IPS-20b (cell line): ENCODE results near the gene TSGA10IP.
A peak's percentile ranks its signal among the peaks of the same experiment; 100 is the strongest.
"Not testable (repeated sequence)": the region's sequence is repeated elsewhere in the genome, so short reads cannot be mapped to it uniquely, and the experiment has no call there.

ENCODE experiments used
- H3K27ac ChIP-seq: one replicate; pipeline ENCODE4 v1.5.1; 2013; ENCODE audit warnings: low read length
- H3K27me3 ChIP-seq: 2 replicates; pipeline ENCODE4 v1.6.1; 2013; ENCODE audit warnings: mild to moderate bottlenecking, low read length, inconsistent platforms; ENCODE audit not compliant: insufficient read depth
- H3K36me3 ChIP-seq: 2 replicates; pipeline ENCODE4 v1.6.1; 2013; ENCODE audit warnings: low read depth, mild to moderate bottlenecking, inconsistent platforms, low read length, moderate library complexity; ENCODE audit not compliant: insufficient read depth
- H3K4me1 ChIP-seq: 2 replicates; pipeline ENCODE4 v1.6.1; 2013; ENCODE audit warnings: mild to moderate bottlenecking, control low read depth, inconsistent platforms, low read length, moderate library complexity; ENCODE audit not compliant: insufficient read depth
- H3K4me3 ChIP-seq: 2 replicates; pipeline ENCODE4 v1.5.1; 2013; ENCODE audit warnings: mild to moderate bottlenecking, low read length, inconsistent platforms
- H3K9ac ChIP-seq: 2 replicates; pipeline ENCODE4 v1.6.1; 2013; ENCODE audit warnings: low read depth, mild to moderate bottlenecking, inconsistent platforms, low read length, moderate library complexity
- H3K9me3 ChIP-seq: 2 replicates; pipeline ENCODE4 v1.6.1; 2013; ENCODE audit warnings: mild to moderate bottlenecking, low read depth, low read length, inconsistent platforms; ENCODE audit not compliant: insufficient read depth

The TSGA10IP gene

DNA sequence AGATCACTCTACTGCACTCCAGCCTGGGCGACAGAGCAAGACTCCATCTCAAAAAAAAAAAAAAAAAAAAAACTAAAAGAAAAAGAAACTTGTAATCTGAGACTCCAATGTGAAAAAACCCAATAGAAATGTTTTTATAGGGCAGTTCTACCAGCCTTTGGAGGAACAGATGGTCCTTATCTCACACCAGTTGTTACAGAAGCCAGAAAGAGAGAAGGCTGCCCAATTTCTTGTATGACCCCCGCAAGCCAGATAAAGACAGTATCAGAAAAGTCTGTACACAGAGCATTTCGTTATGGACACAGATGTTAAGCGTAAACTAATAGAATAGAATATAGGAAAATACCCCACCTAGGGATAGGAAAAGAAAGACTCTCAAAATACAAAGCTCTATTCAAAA, 11.3 kb upstream of the TSGA10IP start:
- Histone ChIP-seq H3K4me3 (no peak overlapping the region), H3K4me1 (no peaks in the 10 kb centered on the region; the same call in 1 of the 2 replicates), H3K9me3 (no peaks in the 10 kb centered on the region), H3K36me3 (no peaks in the 10 kb centered on the region), H3K27me3 (0 out of 2 replicates have a peak, but pooled peaks cover 4% of the 10 kb centered on the region), H3K27ac (no peak overlapping the region), H3K9ac (no peak overlapping the region)

DNA sequence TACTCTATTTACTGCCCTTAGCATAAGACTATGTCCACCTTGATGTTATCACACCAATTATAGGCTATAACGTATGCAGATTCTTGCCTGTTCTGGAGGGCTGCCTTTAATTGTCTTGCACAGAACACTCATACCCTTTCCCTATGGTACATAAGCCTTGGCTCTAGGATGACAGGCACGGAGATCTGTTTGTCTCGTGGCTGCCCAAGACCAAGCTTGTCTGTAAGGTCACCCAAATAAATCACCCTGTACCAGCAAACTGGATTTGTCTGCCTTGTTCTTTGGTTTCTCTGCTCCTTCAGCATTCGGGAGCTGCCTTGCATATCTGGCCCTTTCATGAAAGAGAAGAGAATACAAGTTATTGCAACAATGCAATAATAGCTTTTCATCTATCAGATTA, 7.5 kb upstream of the TSGA10IP start:
- Histone ChIP-seq H3K36me3 (no peaks in the 10 kb centered on the region), H3K4me1 (0 out of 2 replicates have a peak, but pooled peaks cover 3% of the 10 kb centered on the region), H3K9ac (no peak overlapping the region), H3K27me3 (0 out of 2 replicates have a peak, but pooled peaks cover 4% of the 10 kb centered on the region), H3K4me3 (no peak overlapping the region), H3K9me3 (no peaks in the 10 kb centered on the region), H3K27ac (no peak overlapping the region)

DNA sequence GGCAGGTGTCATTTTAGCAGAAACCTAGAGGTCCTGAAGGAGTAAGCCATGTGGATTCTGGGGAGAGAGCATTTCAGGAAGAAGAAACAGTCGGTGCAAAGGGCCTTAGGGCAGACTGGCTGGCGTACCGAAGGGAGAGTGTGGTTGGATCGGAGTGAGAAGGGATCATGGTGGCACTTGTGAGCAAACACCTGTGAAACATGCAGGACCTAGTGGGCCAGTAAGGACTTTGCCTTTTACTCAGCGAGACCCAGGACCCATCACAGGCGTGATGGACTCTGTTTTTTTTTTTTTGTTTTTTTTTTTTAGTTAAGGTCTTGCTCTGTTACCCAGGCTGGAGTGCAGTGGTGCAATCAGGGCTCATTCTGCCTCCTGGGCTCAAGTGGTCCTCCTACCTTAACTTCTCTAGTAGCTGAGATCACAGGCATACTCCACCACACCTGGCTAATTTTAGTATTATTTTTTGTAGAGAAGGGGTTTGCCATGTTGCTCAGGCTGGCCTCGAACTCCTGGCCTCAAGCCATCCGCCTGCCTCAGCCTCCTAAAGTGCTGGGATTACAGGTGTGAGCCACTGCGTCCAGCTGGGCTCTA, 3.5 kb upstream of the TSGA10IP start:
- Histone ChIP-seq H3K36me3 (no peaks in the 10 kb centered on the region), H3K9me3 (no peaks in the 10 kb centered on the region), H3K9ac (no peak overlapping the region), H3K27ac (no peak overlapping the region), H3K4me3 (no peak overlapping the region), H3K4me1 (peaks cover 18% of the 10 kb centered on the region; the same call in 1 of the 2 replicates), H3K27me3 (0 out of 2 replicates have a peak, but pooled peaks cover 4% of the 10 kb centered on the region)

DNA sequence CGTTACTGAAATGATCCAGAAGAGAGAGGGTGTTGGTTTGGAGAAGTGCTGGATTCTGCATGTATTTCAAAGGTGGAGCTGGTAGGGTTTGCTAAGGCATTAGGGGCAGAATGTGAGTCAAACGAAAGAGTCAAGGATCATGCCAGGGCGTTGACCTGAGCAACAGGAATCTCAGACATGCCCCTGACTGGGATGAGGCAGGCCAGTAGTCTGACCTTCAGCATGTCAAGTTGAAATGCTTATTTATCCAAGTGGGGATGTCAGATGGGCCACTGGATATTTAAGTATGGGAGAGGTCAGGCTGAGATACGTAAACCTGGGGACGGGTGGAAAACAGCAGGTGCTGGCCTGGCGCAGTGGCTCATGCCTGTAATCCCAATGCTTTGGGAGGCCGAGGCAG, 2.7 kb upstream of the TSGA10IP start:
- no peak overlapping the region for H3K9ac ChIP-seq
- H3K4me3 ChIP-seq = no peak overlapping the region
- peaks cover 19% of the 10 kb centered on the region; the same call in 1 of the 2 replicates for H3K4me1 ChIP-seq
- no peaks in the 10 kb centered on the region for H3K9me3 ChIP-seq
- no peak overlapping the region for H3K27ac ChIP-seq
- no peaks in the 10 kb centered on the region for H3K36me3 ChIP-seq
- 0 out of 2 replicates have a peak, but pooled peaks cover 2% of the 10 kb centered on the region for H3K27me3 ChIP-seq

DNA sequence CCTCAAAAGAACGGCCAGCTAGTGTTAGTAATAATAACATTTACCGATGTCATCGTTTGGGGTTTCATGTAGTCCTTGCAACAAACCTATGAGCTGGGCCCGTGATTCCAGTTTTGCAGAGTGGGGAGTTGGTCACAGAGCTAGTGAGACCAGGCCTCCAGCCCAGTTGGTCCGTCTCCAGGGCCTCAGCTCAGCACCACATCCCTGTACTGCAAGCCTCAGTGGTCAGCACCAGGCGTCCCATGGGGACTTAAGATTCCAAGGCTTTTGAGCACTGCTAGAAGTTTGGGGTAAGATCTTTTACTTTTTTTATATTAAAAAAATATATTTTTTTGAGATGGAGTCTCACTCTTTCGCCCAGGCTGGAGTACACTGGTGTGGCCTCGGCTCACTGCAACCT, 1.1 kb upstream of the TSGA10IP start:
- peaks cover 19% of the 10 kb centered on the region; the same call in 1 of the 2 replicates for H3K4me1 ChIP-seq
- no peaks in the 10 kb centered on the region for H3K36me3 ChIP-seq
- H3K27me3 ChIP-seq = no peaks in the 10 kb centered on the region
- no peak overlapping the region for H3K9ac ChIP-seq
- no peaks in the 10 kb centered on the region for H3K9me3 ChIP-seq
- no peak overlapping the region for H3K4me3 ChIP-seq
- no peak overlapping the region for H3K27ac ChIP-seq

DNA sequence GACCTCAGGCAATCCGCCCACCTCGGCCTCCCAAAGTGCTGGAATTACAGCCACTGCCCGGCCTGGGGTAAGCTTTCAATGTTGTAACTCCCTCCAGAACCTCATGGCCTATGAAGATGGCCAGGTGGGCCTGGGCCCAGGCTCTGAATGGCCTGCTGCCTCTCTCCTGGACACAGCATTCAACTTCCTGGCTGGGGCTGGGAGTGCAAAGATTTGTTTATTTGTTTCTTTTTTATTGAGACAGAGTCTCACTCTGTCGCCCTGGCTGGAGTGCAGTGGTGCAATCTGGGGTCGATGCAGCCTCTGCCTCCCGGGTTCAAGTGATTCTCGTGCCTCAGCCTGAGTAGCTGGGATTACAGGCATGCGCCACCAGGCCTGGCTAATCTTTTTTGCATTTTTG, 513 bp upstream of the TSGA10IP start:
- peak overlapping the region; percentile 59; the same call in 1 of the 2 replicates for H3K9ac ChIP-seq

DNA sequence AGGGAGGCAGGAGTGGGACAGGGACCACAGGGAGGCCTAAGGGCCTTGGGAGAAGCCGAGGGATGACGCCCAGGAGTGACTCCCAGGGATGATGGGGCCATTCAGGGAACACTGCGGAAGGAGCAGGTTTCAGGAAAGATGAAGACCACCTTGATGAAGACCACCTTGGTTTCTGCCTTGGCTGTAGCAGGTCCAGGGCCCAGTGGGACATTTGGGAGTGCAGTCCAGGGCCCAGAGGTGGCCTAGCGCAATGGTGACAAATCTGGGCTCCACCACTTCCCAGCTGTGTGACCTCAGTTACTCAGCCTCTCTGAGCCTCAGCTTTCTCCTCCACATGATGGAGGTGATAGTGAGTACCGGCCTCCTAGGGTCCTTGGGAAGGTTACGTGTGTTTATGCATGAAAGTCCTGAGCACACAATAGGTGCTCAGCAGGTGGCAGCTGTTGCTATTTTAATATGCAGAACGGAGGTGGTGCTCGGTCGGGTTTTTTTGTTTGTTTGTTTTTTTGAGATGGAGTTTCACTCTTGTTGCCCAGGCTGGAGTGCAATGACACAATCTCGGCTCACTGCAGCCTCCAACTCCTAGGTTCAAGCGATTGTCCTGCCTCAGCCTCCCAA, 770 bp downstream of the TSGA10IP start:
- H3K27me3 ChIP-seq = no peaks in the 10 kb centered on the region
- no peaks in the 10 kb centered on the region for H3K9me3 ChIP-seq
- peak overlapping the region; percentile 65 for H3K4me3 ChIP-seq
- peaks cover 19% of the 10 kb centered on the region; the same call in 1 of the 2 replicates for H3K4me1 ChIP-seq
- H3K36me3 ChIP-seq = no peaks in the 10 kb centered on the region
- H3K9ac ChIP-seq = peak overlapping the region; percentile 59; the same call in 1 of the 2 replicates
- peak overlapping the region; percentile 84 for H3K27ac ChIP-seq

More for the DNA sequence above, 513 bp upstream of the TSGA10IP start:
- Histone ChIP-seq H3K36me3 (no peaks in the 10 kb centered on the region), H3K27ac (peak overlapping the region; percentile 21), H3K27me3 (no peaks in the 10 kb centered on the region), H3K4me1 (peaks cover 19% of the 10 kb centered on the region; the same call in 1 of the 2 replicates), H3K9me3 (no peaks in the 10 kb centered on the region), H3K4me3 (no peak overlapping the region)

DNA sequence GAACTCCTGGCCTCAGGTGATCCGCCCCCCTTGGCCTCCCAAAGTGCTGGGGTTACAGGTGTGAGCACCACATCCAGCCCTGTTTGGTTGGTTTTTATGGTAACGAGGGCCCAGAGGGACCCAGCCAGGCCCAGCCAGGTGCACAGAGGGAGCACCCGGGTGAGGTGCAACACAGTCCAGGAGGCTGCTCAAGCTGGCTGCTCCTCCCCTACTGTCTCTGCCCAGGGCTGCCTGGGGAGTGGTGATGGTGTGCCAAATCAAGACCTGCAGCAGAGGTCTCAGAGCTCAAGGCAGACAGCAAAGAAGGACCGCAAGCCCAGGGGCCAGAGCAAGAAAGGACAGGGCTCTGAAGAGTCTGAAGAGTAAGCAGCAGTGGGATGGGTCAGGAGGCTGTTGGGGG, 1.4 kb downstream of the TSGA10IP start:
- no peaks in the 10 kb centered on the region for H3K36me3 ChIP-seq
- peak overlapping the region; percentile 53; the same call in 1 of the 2 replicates for H3K9ac ChIP-seq
- H3K27ac ChIP-seq = peak overlapping the region; percentile 27
- H3K4me1 ChIP-seq = peaks cover 17% of the 10 kb centered on the region; the same call in 1 of the 2 replicates
- no peaks in the 10 kb centered on the region for H3K27me3 ChIP-seq
- H3K4me3 ChIP-seq = peak overlapping the region; percentile 65; the same call in 1 of the 2 replicates
- no peaks in the 10 kb centered on the region for H3K9me3 ChIP-seq

DNA sequence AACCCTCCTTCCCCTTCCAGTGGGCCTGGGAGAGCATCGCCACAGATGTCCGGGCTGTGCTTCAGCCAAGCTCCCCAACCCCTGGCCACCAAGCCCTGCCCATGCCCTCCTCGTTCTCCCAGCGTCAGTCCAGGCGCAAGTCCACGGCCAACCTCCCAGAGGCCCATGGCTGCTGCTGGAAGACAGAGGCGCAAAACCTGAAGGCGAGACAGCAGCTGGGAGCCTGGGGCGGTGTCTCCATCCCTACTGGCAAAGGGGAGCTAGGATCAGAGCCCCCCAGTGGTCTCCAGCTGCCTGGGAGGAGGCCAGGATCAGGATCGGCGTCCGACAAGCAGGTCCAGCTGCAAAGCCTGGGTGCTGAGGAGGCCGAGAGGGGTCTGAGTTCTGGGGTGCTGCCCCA, 1.9 kb downstream of the TSGA10IP start:
- H3K36me3 ChIP-seq = no peaks in the 10 kb centered on the region
- H3K4me1 ChIP-seq = peaks cover 17% of the 10 kb centered on the region; the same call in 1 of the 2 replicates
- H3K27me3 ChIP-seq = no peaks in the 10 kb centered on the region
- no peak overlapping the region for H3K4me3 ChIP-seq
- H3K27ac ChIP-seq = no peak overlapping the region
- no peaks in the 10 kb centered on the region for H3K9me3 ChIP-seq
- H3K9ac ChIP-seq = peak overlapping the region; percentile 53; the same call in 1 of the 2 replicates

DNA sequence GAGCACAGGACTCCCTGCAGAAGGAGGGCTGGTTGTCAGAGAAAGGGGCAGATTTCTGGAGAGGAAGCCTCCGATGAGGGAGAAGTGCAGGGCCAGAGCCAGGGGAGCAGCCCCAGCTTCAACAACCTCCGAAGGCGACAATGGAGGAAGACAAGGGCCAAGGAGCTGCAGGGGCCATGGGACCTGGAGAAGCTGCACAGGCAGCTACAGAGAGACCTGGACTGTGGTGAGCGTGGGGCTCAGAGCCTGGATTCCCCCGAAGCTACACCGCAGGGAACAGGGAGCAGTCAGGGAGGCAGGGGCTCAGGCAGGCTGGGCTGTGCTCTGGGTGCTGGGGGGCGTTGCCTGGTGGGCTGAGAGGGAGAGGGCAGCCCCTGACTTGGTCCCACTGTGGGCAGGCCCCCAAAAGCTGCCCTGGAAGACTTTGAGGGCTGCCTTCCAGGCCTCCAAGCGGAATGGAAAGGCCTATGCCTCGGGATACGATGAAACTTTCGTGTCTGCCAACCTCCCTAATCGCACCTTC, 2.4 kb downstream of the TSGA10IP start:
- Histone ChIP-seq H3K27ac (no peak overlapping the region), H3K27me3 (no peaks in the 10 kb centered on the region), H3K36me3 (no peaks in the 10 kb centered on the region), H3K4me1 (peaks cover 17% of the 10 kb centered on the region; the same call in 1 of the 2 replicates), H3K4me3 (no peak overlapping the region), H3K9me3 (no peaks in the 10 kb centered on the region), H3K9ac (no peak overlapping the region)

DNA sequence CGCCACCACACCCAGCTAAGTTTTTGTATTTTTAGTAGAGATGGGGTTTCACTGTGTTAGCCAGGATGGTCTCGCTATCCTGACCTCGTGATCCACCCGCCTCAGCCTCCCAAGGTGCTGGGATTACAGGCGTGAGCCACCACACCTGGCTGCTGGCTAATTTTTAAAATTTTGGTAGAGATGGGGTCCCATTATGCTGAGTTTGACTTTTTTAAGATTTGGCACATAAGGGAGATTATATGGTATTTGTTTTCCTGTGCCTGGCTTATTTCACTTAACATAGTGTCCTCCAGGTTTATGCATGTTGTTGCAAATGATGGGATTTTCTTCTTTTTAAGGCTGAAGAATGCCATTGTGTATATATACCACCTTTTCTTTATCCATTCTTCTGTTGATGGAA, 5.4 kb downstream of the TSGA10IP start:
- H3K4me1 ChIP-seq, H3K9ac ChIP-seq, H3K36me3 ChIP-seq, H3K4me3 ChIP-seq, H3K9me3 ChIP-seq, H3K27ac ChIP-seq, H3K27me3 ChIP-seq: not testable (repeated sequence)

DNA sequence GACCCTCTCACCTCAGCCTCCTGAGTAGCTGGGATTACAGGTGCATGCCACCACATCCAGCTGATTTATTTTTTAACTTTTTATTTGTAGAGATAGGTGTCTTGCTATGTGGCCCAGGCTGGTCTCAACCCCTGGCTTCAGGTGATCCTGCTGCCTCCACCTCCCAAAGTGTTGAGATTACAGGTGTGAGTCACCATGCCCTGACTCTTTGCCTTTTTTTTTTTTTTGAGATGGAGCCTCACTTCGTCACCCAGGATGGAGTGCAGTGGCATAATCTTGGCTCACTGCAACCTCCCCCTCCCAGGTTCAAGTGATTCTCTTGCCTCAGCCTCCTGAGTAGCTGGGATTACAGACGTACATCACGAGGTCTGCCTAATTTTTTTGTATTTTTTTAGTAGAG, 6.4 kb downstream of the TSGA10IP start:
- not testable (repeated sequence) for H3K9ac ChIP-seq, H3K4me3 ChIP-seq, H3K36me3 ChIP-seq, H3K27me3 ChIP-seq, H3K4me1 ChIP-seq, H3K9me3 ChIP-seq, H3K27ac ChIP-seq
